ENCODE results near the gene FASTKD1.
A peak's percentile ranks its signal among the peaks of the same experiment; 100 is the strongest.

Gene FASTKD1

GRCh38 chr2:169507698-169508097 lies 66.0 kb downstream of the FASTKD1 start:
- peak; percentile 14 to 88 (median 52) for DNase-seq

- no peak for DNase-seq
Observed at GRCh38 chr2:169504651-169505050, 69.0 kb downstream of the FASTKD1 start.

GRCh38 chr2:169495310-169495928 lies 78.2 kb downstream of the FASTKD1 start:
- no peak for DNase-seq

- DNase-seq: no peak
Observed at GRCh38 chr2:169493360-169493759, 80.3 kb downstream of the FASTKD1 start.

GRCh38 chr2:169491378-169491777 lies 82.3 kb downstream of the FASTKD1 start:
- DNase-seq: no peak

- DNase-seq: no peak
Observed at GRCh38 chr2:169490834-169491233, 82.8 kb downstream of the FASTKD1 start.

- no peak for DNase-seq
Observed at GRCh38 chr2:169486487-169486886, 87.2 kb downstream of the FASTKD1 start.

- no peak for DNase-seq
Observed at GRCh38 chr2:169485650-169486138, 88.0 kb downstream of the FASTKD1 start.

GRCh38 chr2:169480079-169480465 lies 93.6 kb downstream of the FASTKD1 start:
- no peak for DNase-seq

Data from suppressor macrophage (primary cell).